ENCODE results near the gene MRPS10.
"Not testable (repeated sequence)": the region's sequence is repeated elsewhere in the genome, so short reads cannot be mapped to it uniquely, and the experiment has no call there.

The MRPS10 gene

DNA sequence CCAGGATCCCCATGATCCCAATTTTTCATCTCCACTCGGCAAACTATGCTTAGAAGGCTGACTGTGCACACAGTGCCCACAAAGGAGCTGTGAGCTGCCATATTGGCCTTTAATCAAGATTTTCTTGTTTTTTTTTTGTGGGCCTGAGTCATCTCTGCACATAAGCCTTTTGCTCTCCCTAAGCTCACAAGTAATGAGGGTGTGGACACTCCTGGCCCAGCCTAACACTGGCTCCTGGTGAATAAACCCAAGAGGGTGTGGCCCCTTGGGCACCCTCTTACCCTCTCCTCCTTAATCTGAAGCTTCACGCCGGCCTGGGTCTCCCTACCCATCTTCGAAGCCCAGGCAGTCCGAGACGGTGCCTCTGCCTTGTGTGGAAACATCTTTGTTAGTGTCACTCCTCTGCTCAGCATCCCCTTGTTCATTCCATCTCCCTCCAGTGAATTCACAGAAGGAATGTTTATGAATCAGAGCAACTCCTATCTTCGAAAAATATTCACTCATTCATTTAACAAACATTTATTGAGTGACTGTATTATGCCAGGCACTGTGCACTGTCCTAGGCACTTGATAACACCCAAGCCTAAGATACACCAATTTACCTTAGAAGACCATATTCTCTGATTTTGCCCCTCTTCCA is 22.2 kb upstream of the MRPS10 start:
- in situ Hi-C loops (cut with MboI; ENCODE audit: low sequenced_read_pairs), result no loop called here

DNA sequence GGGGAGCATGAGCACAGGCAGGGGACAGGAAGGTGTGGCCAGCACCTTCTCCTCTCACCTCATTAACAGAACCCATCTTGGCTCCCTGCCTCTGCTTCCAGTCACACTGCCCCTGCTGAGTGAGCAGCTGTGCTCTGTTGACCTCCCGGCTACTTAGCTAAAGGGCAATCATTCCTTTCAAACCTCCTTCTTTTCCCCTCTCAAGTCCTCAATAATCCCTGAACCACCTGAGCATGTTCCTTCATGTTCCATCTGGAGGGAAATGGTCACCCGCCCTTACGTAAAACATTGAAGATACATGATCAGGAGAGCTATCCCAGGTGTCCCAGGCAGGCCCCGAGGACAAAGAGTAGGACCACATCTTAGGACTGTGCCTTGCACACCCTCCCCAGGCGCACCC is 21.7 kb upstream of the MRPS10 start:
- in situ Hi-C loops (cut with MboI; ENCODE audit: low sequenced_read_pairs), result no loop called here

DNA sequence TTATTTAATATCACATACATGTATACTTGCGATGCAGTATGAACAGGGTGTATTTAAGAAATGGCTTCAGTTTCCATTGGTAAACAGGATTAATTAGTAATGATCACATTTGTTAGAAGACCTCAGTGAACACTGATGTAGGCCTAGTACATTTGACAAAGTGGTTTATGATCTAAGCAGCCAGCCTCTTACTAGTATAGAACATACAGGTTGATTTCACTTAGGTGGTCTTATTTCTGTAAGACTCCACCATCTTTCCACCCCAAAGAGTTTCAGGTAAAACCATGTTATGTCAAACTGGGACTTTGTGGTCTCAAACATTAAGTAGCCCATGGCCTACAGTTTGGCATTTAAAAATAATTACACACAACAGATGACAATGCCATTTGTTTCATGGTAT is 20.2 kb upstream of the MRPS10 start:
- in situ Hi-C loops (cut with MboI; ENCODE audit: low sequenced_read_pairs), result no loop called here

DNA sequence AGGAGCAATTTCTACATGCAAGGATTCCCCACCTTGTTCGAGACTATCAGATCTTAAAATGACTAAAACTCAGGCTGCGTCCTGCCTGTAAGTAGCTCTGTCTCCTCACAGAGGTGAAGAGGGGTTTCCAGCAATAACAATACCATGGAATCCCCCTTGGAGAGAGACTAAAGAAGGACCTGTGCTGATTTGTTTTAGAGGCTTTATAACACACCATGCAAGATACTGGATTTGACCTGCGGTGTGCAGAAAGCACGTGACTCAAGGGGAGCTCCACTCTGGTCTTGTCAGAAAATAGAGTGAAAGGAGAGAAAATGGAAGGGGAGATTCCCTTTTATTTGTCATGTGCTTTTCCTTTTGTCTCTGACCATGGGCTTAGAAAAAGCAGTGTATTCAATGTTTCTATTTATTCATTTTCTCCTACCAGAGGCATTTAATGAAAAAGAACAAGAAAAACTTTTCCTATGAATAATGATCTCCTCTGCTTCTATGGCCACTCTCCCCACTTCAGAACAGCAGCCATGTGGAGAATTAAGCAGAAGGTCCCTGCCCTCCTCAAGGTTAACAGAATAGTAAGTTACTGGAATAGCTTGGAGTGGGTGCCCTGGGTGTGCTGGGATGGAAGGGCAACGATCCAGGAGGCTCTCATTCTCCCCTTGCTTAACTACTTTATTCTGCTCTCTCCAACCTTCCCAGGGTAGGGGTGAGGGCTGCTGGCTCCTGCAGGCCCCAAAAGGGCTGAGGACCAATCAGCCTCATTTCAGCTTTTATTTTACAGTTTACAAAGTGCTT is 19.2 kb upstream of the MRPS10 start:
- in situ Hi-C loops (cut with MboI; ENCODE audit: low sequenced_read_pairs), result no loop called here

DNA sequence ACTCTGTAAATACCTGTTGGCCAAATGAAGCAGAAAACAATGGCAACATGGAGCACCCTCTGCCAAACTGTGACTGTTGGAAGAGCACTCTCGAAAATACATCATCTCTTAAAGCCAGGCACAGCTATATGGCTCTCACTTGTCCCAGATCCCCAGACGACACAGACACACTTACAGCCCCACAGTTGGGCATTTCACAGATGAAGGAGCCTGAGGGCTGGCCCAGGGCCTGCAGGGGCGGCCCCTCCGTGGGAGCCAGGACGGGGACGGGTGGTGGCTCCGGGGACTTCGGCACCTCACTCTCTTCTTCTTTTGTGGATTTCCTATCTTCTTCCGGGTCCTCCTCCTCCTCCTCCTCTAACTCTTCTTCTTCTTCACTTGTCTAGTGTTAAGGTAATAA is 18.4 kb upstream of the MRPS10 start:
- in situ Hi-C loops (cut with MboI; ENCODE audit: low sequenced_read_pairs), result no loop called here

DNA sequence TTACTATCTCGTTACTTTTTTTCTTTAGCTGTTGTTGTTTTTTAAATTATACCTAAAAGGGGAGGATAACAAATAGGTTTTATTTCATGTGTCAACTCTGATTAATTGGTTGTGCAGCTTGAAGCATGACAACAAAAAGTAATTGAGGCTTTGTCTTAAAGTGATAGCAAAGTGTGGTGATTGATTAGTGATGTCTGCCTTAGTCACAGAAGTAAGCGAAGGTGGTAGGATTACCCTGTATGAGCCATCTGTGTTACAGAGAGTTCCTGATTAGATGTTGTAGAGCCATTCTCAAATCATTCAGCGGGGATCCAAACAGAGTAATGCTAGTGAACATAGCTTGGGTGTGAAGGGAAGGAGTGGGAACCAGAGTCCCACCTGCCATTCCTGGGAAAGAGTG is 14.4 kb upstream of the MRPS10 start:
- in situ Hi-C loops (cut with MboI; ENCODE audit: low sequenced_read_pairs), result no loop called here

DNA sequence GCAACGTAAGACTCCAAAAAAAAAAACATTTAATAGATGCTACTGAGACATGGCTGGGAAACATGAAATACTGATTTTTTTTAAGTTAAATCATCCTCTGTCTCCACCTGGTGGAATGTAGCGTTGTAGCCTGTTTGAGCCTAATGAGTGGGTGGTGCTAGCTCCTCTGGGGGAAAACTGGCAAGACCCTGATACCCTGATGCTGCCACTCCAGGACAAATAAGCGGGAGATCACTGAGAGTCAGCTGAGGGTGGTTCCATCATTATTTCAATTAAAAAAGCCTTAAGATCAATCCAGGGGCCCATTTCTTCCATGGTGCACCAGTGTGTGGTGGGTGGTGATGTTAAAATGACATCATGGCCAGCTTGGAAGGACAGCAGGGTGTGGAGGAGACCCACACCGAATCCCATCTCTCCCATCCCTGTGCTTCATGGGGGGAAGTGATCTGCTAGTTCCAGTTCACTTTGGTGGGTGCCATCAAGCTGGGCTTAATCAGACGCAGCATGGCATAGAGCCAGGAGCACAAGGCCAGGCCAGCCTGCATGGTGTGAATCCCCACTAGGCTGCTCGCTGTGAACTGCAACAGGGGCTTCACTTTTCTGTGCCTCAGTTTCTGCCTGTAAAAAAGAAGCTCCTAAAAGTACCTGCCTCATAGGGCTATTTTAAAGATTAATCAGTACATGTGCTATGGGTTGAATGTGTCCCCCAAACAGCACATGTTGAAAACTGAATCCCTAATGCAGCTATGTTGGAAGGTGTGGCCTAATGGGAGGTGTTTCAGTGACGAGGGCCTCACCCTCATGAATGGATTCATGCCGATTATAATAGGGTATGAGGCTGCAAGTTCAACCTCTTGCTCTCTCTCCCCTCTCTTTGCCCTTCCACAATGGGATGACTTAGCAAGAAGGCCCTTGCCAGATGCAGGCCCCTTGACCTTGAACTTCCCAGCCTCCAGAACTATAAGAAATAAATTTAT is 13.0 kb upstream of the MRPS10 start:
- in situ Hi-C loops (cut with MboI; ENCODE audit: low sequenced_read_pairs), result no loop called here

DNA sequence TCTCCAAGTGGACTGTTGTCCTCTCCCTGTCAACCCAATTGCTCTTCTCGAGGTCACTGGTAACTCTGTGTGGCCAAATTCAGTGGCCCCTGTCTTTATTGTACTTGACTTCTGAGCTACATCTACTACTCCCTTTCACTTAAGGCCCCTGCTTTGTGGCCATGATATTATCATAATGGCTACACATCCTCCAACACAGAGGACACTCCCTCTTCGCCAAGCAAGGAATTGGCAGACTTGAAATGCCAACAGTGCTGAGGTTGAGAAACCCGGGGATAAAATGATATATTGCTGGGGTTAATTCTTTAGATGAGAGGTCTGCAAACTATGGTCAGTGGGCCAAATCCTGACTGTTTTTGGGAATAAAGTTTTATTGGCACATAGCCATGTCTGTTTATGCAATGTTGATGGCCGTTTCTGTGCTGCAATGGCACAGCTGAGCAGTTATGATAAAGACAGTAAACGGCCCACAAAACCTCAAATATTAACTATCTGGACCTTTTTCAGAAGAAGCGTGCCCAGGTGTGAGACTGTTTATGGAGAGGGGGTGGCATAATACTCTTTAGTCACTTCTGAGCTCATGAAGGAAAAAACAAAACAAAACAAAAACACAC is 12.0 kb upstream of the MRPS10 start:
- in situ Hi-C loops (cut with MboI; ENCODE audit: low sequenced_read_pairs), result no loop called here

DNA sequence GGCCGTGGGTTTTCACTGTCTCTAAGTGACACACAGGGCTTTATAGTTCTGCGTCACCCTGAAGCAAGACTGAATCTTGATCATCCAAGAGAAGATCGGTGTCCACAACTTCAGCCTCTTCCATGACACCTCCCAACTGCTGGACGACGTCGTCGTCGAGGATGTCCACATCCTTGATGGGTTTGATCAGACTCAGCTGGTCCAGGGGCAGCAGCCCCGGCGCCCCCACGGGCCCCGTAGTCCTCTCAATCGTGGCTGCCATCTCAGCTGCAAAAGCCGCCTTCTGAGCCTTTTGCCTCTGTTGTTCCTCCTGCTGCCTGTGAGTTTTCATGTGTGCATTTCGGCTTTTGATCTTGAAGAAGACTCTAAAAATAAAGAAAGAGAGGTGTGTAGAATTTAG is 10.6 kb upstream of the MRPS10 start:
- in situ Hi-C loops (cut with MboI; ENCODE audit: low sequenced_read_pairs), result no loop called here

DNA sequence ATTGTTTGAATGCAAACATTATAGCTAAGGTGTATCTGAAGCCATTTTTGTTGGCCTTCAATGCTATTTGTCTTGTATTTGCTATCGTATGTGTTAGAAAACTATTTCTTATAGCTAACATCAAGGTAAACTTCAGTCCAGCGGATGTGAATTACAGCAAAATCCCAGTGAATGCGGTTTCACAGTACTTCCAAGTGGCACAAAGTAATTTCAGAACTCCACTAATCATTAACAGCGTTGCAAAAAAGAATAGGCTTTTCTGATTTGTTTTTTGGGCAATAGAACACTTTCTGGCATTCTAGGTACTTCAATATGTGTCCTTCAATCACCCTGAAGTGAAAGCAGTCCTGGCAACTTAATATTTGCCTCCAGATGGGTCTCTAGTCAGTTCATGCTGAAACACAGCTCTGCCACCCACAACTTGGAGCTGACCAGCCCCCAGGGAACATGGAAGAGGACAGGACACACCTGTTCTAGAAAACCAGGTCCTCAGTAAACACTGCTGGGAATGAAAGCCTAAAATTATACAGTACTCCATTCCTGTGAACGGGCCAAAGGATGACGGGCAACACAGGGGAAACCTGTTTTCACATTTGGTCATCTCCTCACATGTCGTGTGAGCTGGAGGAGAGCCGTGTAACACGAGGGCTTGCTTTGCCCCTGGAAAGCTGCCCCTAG is 9.7 kb upstream of the MRPS10 start:
- in situ Hi-C loops (cut with MboI; ENCODE audit: low sequenced_read_pairs), result no loop called here

DNA sequence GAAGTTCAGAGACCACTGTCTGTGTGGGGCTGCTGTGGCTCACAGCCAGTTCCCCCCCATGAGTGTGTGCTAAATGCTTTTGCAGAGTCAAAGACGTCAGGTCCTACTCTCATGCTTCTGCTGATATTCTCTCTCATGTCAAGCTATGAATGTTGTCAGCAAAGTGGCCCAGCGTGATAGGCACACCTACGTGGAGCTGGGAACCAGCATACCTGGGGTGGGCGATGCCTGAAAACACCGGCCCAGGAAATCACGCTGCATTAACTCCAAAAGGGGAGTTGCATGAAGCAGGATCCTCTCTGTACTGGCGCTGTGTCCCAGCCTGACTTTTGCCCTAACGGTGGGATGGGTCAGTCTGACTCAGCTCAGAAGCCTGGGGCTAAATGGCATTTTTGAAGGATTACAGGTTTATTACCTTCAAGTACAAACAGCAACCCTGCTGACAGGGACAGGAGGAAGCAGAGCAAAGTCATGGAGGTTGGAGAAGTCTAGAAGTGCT is 9.0 kb upstream of the MRPS10 start:
- in situ Hi-C loops (cut with MboI; ENCODE audit: low sequenced_read_pairs), result no loop called here

DNA sequence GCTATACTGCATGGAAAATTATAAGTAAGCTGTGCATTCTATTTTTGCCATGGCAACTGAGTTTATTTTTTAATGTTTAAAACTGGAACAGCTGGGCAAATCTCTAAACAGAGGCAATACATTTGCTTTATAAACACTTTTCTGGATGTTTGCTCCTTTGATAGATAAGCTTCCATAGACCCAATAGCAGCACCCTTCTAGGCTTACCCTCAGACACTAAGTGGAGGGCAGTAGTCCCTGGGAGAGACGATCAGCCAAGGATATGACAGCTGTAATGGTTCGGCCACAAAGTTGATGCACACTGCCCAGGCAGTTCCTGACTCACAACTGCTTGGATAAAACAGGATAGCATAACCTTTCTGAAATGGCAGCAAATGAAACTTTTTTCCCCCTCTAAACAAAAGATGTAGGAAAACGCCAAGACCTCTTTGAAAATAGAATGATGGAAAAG is 8.5 kb upstream of the MRPS10 start:
- in situ Hi-C loops (cut with MboI; ENCODE audit: low sequenced_read_pairs), result no loop called here

DNA sequence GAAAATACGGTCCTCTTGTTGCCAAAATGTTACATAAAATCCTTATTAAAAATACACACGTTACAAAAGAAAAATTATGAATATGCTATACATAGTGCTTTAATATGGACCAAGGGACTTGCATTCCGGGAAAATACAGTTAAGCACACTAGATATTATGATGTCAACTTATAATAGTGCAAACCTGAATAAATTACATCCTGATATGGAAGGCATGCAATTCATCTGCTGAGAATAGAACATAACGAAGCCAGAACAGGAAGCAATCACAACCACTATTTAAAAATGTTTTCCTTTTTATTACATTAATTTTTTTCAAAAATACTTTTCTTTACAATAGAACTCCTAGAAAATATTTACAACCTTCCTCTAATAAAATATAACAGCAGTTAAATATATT is 7.8 kb upstream of the MRPS10 start:
- in situ Hi-C loops (cut with MboI; ENCODE audit: low sequenced_read_pairs), result no loop called here

DNA sequence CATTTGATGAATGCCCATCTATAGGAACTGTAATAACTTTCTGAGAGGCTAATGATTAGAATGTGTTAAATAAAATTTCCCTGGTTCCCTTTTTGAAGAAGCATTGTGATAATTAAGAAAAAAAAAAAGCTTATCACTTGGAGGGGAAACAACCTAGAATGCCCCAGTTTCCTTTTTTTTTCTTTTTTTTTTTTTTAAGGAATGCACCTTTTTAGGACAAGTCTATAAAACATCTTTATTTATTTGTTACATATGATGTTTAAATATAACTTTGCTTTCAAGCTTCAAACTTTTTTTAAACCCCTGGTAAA is 7.3 kb upstream of the MRPS10 start:
- in situ Hi-C loops (cut with MboI; ENCODE audit: low sequenced_read_pairs), result no loop called here

DNA sequence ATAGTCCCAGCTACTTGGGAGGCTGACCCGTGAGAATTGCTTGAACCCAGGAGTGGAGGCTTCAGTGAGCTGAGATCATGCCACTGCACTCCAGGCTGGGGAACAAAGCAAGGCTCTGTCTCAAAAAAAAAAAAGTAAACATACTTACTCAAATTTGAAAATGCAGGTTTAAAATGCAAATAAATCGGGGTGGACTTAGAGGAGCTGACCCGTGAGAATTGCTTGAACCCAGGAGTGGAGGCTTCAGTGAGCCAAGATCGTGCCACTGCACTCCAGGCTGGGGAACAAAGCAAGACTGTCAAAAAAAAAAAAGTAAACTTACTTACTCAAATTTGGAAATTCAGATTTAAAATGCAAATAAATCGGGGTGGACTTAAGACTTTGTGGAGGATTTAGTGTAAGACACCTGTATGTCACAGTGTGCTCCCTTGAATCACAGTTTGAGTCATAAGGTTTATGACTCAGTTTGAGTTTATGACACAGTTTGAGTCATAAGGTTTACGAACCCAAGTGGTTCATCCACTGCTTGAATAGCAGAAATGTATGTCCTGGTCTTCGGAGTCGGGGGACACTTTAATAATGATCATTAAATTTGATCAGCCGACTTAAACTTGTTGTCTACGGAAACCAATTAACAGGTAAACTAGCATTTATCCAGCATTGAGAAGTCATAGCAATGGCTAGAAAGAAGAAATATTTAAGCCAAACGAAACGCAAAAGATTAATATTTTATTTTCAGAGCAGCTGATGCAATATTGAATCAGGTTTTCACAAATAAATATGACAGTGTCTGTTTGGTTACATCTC is 6.8 kb upstream of the MRPS10 start:
- in situ Hi-C loops (cut with MboI; ENCODE audit: low sequenced_read_pairs), result no loop called here

DNA sequence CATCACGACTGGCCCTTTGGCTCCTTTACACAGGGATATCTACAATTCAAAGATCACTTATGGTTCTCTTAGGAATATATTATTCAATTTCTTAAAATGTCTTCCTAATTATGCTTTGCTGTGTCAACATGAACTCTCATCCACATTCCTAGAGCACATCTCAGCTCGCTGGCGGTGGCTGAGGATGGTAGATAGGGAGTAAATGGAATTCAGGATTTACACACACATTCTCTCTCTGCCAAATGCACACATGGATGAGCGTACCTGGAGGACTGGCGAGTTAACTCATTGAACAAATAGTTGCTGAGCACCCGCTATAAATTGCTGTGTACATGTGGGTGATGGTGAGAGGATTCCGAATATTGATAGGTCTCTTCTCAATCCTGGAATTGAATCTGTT is 4.8 kb upstream of the MRPS10 start:
- in situ Hi-C loops (cut with MboI; ENCODE audit: low sequenced_read_pairs), result no loop called here

DNA sequence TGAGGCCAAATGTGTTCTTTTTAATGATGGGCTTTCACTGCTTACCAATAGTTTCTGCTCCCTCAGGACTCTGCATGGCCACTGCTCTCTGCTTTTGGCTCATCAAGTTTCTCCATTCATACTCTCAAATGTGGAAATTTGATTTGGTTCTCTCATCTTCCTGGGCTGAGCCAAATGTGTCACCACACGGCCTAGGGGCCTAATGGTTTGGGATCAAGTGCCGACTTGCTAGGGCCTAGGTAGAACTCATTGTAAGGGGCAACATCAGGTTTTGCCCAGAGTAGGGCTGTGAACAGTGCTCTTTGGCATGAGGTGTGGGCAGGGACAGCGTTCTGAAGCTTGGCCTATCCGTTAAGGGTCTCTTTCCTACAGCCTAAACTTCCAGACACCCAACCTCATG is 3.9 kb upstream of the MRPS10 start:
- in situ Hi-C loops (cut with MboI; ENCODE audit: low sequenced_read_pairs), result no loop called here

DNA sequence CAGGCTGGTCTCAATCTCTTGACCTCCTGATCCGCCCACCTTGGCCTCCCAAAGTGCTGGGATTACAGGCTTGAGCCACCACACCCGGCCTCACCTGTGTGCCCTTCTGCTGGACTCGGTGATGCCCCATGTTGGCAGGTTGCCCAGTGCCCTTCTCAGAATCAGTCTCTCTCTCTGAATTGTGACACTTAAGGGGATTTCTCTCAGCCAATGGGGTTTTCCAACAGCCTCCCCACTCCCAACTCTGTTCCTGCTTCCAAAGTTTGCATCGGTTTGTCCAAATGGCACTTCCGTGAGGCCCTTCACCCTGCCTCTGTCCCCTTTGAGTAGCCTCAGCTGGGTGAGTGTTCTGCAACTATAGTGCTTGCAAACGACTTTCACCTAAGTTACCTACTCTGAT is 3.1 kb upstream of the MRPS10 start:
- in situ Hi-C loops (cut with MboI; ENCODE audit: low sequenced_read_pairs), result no loop called here

DNA sequence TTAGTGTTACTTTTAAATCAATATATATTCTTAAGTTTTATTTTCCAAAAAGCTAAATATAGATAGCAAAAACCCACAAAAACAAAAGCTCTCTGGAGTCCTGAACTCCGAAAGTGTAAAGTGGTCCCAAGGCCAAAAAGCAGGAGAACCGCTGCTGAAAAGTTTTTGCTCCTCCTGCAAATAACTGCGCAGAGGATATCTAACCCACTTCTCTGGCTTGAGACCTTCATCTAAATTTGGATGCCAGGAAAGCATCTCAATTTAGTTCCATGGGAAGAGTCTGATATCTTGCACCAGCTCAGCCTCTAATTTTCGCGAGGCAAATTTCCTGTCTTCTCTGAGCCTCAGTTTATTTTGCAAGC is 523 bp downstream of the MRPS10 start:
- in situ Hi-C loops (cut with MboI; ENCODE audit: low sequenced_read_pairs), result no loop called here

DNA sequence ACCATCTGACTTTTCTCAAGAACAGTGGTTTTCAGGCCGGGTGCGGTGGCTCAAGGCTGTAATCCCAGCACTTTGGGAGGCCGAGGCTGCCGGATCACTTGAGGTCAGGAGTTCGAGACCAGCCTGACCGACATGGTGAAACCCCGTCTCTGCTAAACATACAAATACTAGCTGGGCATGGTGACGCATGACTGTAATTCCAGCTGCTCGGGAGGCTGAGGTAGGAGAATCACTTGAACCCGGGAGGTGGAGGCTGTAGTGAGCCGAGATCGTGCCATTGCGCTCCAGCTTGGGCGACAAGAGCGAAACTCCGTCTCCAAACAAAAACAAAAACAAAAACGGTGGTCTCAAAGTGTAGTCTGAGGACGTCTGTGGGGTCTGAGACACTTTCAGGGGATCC is 1.2 kb downstream of the MRPS10 start:
- in situ Hi-C loops (cut with MboI; ENCODE audit: low sequenced_read_pairs), result not testable (repeated sequence)
